Measurements from ENCODE around the gene COL23A1. TPM values are rescaled to one million over a fixed set of nuclear protein-coding genes. Genes with fewer than 3 reads are reported as not detected.

Gene COL23A1
- total RNA-seq, 1 experiment from 2014 or later: not detected

DNA sequence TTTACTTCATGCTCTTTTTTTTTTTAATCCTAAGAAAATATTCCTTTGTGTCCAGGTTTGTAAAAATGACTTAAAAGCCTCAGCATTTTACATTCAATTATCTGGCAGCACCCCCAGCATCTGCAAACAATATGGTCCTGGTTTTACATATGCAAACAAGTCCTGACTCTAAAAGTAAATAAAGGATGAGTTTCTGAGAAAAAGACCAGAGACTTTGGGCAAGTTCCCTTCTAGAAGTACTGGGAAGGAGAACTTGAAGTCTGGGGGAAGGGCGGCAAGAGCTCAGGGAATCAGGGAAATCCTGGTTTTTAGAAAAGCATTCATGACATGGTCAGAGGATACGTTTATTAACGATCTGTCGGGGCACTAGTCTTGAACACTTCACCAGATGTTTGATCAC lies 25.8 kb downstream of the COL23A1 start:
- ChIA-PET CTCF (no interaction called here), POLR2A (ENCODE audit: low non-redundant PET) (no interaction called here)
- no peak for DNase-seq (ENCODE audit: low spot score)
- Histone ChIP-seq H3K36me3 (ENCODE audit: insufficient read depth, low read length, poor library complexity, severe bottlenecking) (no peaks in the 10 kb centered on the region), H3K27me3 (replicated peaks; ENCODE audit: insufficient read depth, low read depth, low read length, poor library complexity) (no peaks in the 10 kb centered on the region), H3K4me3 (ENCODE audit: low read depth, low read length, poor library complexity, severe bottlenecking) (no peak overlapping the region), H3K4me1 (ENCODE audit: insufficient read depth, low read length, poor library complexity, severe bottlenecking) (peaks cover 11% of the 10 kb centered on the region), H3K27ac (ENCODE audit: low read depth, low read length, poor library complexity, severe bottlenecking) (no peak overlapping the region), H3K9me3 (ENCODE audit: low read depth, low read length, poor library complexity, severe bottlenecking) (no peaks in the 10 kb centered on the region)
- no TSS peak for BruUV-seq (replicated peaks)
- TF ChIP-seq, protein P1, sequence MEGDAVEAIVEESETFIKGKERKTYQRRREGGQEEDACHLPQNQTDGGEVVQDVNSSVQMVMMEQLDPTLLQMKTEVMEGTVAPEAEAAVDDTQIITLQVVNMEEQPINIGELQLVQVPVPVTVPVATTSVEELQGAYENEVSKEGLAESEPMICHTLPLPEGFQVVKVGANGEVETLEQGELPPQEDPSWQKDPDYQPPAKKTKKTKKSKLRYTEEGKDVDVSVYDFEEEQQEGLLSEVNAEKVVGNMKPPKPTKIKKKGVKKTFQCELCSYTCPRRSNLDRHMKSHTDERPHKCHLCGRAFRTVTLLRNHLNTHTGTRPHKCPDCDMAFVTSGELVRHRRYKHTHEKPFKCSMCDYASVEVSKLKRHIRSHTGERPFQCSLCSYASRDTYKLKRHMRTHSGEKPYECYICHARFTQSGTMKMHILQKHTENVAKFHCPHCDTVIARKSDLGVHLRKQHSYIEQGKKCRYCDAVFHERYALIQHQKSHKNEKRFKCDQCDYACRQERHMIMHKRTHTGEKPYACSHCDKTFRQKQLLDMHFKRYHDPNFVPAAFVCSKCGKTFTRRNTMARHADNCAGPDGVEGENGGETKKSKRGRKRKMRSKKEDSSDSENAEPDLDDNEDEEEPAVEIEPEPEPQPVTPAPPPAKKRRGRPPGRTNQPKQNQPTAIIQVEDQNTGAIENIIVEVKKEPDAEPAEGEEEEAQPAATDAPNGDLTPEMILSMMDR (conservative IDR thresholded peaks at IDR 0.05; ENCODE audit: low read depth, low read length): no peak
- no peak for TF ChIP-seq EZH2 (IDR thresholded peaks at IDR 0.05; ENCODE audit: borderline replicate concordance, low read depth, low read length, poor library complexity, severe bottlenecking)
- intact Hi-C loops (cut with micrococcal nuclease; ENCODE audit: unreplicated experiment): no loop called here

DNA sequence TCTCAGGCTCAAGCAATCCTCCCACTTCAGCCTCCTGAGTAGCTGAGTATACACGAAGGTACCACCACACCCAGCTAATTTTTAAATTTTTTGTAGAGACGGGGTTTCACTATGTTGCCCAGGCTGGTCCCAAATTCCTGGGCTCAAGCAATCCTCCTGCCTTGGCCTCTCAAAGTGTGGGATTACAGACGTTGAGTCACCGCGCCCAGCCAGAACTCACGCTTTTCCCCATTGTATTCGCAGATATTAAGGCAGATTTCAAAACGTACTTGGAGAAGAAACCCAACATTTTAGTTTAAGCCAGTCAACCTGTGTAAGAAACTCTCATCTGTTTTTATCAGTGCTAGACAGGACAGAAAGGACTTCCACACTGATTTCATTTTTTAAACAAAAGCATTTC lies 26.6 kb downstream of the COL23A1 start:
- H3K9me3 ChIP-seq (ENCODE audit: low read depth, low read length, poor library complexity, severe bottlenecking): no peaks in the 10 kb centered on the region
- DNase-seq (ENCODE audit: low spot score): no peak
- H3K27me3 ChIP-seq (replicated peaks; ENCODE audit: insufficient read depth, low read depth, low read length, poor library complexity): no peaks in the 10 kb centered on the region
- intact Hi-C loops (cut with micrococcal nuclease; ENCODE audit: unreplicated experiment): no loop called here
- POLR2A ChIA-PET (ENCODE audit: low non-redundant PET): no interaction called here
- TF ChIP-seq EZH2 (IDR thresholded peaks at IDR 0.05; ENCODE audit: borderline replicate concordance, low read depth, low read length, poor library complexity, severe bottlenecking): no peak
- TF ChIP-seq, protein P1 (conservative IDR thresholded peaks at IDR 0.05; ENCODE audit: low read depth, low read length): no peak
- no TSS peak for BruUV-seq (replicated peaks)
- peaks cover 11% of the 10 kb centered on the region for H3K4me1 ChIP-seq (ENCODE audit: insufficient read depth, low read length, poor library complexity, severe bottlenecking)
- no peak overlapping the region for H3K4me3 ChIP-seq (ENCODE audit: low read depth, low read length, poor library complexity, severe bottlenecking)
- H3K36me3 ChIP-seq (ENCODE audit: insufficient read depth, low read length, poor library complexity, severe bottlenecking): no peaks in the 10 kb centered on the region
- no peak overlapping the region for H3K27ac ChIP-seq (ENCODE audit: low read depth, low read length, poor library complexity, severe bottlenecking)
- CTCF ChIA-PET: no interaction called here

DNA sequence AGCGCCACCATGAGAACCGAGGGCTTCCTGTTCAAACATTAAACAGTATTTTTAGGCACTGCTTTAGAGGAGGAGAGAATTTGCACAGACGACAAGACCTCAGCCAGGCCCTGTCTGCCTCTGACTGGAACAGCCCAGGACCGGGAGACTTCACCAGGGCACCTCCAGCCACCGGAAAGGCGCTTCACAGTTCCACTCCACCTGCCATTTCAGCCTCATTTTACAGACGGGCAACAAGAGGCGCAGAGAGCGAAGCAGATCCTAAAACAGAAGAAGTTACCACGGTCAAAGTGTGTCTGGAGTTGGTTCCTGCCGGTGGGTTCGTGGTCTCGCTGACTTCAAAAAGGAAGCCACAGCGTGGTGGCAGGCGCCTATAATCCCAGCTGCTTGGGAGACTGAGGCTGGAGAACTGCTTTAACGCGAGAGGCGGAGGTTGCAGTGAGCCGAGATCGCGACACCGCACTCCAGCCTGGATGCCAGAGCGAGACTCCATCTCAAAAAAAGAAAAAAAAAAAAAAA lies 28.4 kb downstream of the COL23A1 start:
- intact Hi-C loops (cut with micrococcal nuclease; ENCODE audit: unreplicated experiment): no loop called here
- Histone ChIP-seq H3K27me3 (replicated peaks; ENCODE audit: insufficient read depth, low read depth, low read length, poor library complexity) (no peaks in the 10 kb centered on the region), H3K4me1 (ENCODE audit: insufficient read depth, low read length, poor library complexity, severe bottlenecking) (peaks cover 11% of the 10 kb centered on the region), H3K9me3 (ENCODE audit: low read depth, low read length, poor library complexity, severe bottlenecking) (no peaks in the 10 kb centered on the region), H3K27ac (ENCODE audit: low read depth, low read length, poor library complexity, severe bottlenecking) (no peak overlapping the region), H3K36me3 (ENCODE audit: insufficient read depth, low read length, poor library complexity, severe bottlenecking) (no peaks in the 10 kb centered on the region), H3K4me3 (ENCODE audit: low read depth, low read length, poor library complexity, severe bottlenecking) (no peak overlapping the region)
- no peak for DNase-seq (ENCODE audit: low spot score)
- ChIA-PET CTCF (no interaction called here), POLR2A (ENCODE audit: low non-redundant PET) (no interaction called here)
- BruUV-seq (replicated peaks): no TSS peak
- no peak for TF ChIP-seq EZH2 (IDR thresholded peaks at IDR 0.05; ENCODE audit: borderline replicate concordance, low read depth, low read length, poor library complexity, severe bottlenecking)
- TF ChIP-seq, protein P1 (conservative IDR thresholded peaks at IDR 0.05; ENCODE audit: low read depth, low read length): no peak
